ENCODE results near the gene TRIM54.

DNA sequence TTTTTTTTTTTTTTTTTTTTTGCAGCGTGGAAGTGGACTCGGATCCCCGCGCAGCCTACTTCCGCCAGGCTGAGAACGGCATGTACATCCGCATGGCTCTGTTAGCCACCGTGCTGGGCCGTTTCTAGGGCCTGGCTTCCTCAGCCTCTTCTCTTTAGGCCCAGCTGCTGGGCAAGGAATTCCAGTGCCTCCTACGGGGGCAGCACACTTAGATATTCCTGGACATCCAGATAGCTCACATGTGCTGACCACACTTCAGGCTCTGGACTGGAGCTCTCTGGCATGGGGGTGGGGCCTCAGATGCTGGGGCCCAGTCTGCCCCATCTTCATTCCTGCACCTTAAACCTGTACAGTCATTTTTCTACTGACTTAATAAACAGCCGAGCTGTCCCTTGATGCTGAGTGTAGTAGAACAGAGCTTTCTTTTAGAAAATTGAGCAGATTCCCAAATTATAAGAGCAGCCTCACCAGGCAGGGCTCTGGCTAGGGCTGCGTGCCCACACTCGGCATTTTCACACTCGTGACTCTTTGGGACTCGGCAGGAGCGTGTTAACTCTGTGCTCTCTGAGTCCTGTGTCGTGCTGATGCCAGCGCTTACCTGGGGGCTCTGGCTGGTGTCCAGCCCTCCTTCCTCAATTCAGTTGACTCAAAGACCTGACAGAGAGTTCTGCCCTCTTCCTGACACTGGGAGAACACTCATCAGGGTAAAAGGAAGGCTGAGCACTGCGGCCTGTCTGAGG, 38.7 kb upstream of the TRIM54 start:
- TF ChIP-seq, protein P1, sequence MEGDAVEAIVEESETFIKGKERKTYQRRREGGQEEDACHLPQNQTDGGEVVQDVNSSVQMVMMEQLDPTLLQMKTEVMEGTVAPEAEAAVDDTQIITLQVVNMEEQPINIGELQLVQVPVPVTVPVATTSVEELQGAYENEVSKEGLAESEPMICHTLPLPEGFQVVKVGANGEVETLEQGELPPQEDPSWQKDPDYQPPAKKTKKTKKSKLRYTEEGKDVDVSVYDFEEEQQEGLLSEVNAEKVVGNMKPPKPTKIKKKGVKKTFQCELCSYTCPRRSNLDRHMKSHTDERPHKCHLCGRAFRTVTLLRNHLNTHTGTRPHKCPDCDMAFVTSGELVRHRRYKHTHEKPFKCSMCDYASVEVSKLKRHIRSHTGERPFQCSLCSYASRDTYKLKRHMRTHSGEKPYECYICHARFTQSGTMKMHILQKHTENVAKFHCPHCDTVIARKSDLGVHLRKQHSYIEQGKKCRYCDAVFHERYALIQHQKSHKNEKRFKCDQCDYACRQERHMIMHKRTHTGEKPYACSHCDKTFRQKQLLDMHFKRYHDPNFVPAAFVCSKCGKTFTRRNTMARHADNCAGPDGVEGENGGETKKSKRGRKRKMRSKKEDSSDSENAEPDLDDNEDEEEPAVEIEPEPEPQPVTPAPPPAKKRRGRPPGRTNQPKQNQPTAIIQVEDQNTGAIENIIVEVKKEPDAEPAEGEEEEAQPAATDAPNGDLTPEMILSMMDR (conservative IDR thresholded peaks at IDR 0.05) = no peak
- TF ChIP-seq EZH2 (IDR thresholded peaks at IDR 0.05; ENCODE audit: low read depth) = no peak
